ENCODE results near the gene RANBP9. TPM values are rescaled to one million over a fixed set of nuclear protein-coding genes. Genes with fewer than 3 reads are reported as not detected.

The RANBP9 gene
- total and polyA plus RNA-seq, 4 donors: 16.6 to 50.4 (median 25.5) TPM

DNA sequence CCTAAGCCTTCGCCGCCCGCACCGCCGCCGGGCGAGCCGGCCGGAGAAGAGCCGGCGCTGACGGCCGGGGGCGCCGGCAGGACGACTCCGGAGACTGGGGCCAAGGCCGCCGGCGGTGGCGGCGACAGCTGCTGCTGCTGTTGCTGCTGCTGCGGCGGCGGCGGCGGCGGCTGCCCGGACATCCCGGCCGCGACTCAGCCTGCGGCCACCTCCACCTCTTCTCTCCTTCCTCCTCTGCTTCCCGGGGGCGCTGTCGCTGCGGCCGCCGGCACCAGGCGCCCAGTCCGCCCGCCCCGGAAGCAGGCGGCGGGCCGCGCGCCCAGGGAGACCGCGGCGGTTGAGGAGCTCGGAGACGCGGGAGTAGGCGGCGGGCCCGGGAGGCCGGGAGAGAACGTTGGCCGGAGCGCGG is 307 bp downstream of the RANBP9 start:
- TF ChIP-seq, protein P1, sequence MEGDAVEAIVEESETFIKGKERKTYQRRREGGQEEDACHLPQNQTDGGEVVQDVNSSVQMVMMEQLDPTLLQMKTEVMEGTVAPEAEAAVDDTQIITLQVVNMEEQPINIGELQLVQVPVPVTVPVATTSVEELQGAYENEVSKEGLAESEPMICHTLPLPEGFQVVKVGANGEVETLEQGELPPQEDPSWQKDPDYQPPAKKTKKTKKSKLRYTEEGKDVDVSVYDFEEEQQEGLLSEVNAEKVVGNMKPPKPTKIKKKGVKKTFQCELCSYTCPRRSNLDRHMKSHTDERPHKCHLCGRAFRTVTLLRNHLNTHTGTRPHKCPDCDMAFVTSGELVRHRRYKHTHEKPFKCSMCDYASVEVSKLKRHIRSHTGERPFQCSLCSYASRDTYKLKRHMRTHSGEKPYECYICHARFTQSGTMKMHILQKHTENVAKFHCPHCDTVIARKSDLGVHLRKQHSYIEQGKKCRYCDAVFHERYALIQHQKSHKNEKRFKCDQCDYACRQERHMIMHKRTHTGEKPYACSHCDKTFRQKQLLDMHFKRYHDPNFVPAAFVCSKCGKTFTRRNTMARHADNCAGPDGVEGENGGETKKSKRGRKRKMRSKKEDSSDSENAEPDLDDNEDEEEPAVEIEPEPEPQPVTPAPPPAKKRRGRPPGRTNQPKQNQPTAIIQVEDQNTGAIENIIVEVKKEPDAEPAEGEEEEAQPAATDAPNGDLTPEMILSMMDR (IDR thresholded peaks at IDR 0.05; ENCODE audit: control extremely low read depth, extremely low read depth): no peak
- no peak for ATAC-seq (ENCODE audit: insufficient read depth, low FRiP score)
- H3K36me3 ChIP-seq (ENCODE audit: control insufficient read depth in 4 of 4, insufficient read depth in 4 of 4, low read length in 4 of 4): no peaks in the 10 kb centered on the region
- H3K4me3 ChIP-seq: peak overlapping the region; percentile 85
- H3K4me1 ChIP-seq (ENCODE audit: control insufficient read depth in 5 of 5, insufficient read depth in 5 of 5, low read length in 5 of 5): peaks cover 3 to 25% (median 5%) of the 10 kb centered on the region in 5 donors
- no peaks in the 10 kb centered on the region for H3K27me3 ChIP-seq (ENCODE audit: control insufficient read depth in 3 of 3, insufficient read depth in 3 of 3, low read length in 2 of 3)
- peak overlapping the region; percentile 96 to 99 for H3K27ac ChIP-seq (ENCODE audit: low read depth in 1 of 2, low read length in 1 of 2)
- DNase-seq: no peak
- 0 to 1% methylated on average over 19 to 62 of the region's 62 CpGs for WGBS, 2 donors
- no peak overlapping the region for H3K9ac ChIP-seq (ENCODE audit: insufficient read depth in 1 of 2, low read length in 2 of 2)
- no peaks in the 10 kb centered on the region for H3K9me3 ChIP-seq (ENCODE audit: control insufficient read depth in 4 of 4, insufficient read depth in 3 of 4, low read length in 3 of 4)

DNA sequence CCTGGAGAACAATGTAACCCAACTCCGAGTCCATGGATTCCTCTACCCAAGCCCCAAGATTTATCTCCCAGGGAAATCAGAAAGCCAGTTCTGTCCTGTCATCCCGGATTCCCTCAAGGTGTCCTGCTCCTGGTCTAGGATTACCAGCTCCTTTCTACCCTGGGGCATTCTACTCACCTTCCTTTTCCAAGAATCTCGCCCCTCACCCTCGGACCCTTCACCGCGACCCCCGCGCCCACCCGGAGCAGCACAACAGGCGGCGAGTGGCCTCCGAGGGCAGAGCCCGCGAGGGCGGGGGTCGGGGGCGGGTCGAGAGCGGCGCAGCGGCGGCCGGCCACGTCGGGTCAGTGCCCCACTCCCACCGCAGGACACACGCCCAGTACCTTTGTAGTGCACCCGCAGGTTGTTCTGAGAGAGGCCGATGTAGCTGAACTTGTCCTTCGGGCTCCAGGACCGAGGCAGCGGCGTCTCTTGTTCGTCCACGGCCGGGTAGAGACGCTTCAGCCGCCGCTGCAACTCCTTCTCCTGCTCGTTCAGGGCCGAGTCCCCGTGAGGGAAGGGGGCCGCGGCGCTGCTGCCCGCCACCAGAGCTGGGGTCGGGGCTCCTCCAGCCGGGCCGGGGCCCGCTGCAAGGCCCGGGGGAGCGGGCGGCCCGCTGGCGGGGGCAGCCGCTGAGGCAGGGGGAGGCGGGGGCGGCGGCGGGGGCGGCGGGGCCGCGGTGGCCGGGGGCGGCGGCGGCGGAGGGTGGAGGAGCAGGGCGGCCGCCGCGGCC is 897 bp downstream of the RANBP9 start:
- ATAC-seq (ENCODE audit: insufficient read depth, low FRiP score) (no peak), DNase-seq (peak; percentile 51 to 60 (median 59))
- peak overlapping the region; percentile 97 to 99 for H3K27ac ChIP-seq (ENCODE audit: low read depth in 1 of 2, low read length in 1 of 2)
- peak overlapping the region; percentile 85 for H3K4me3 ChIP-seq
- H3K4me1 ChIP-seq (ENCODE audit: control insufficient read depth in 5 of 5, insufficient read depth in 5 of 5, low read length in 5 of 5): peaks cover 3 to 25% (median 5%) of the 10 kb centered on the region in 5 donors
- H3K36me3 ChIP-seq (ENCODE audit: control insufficient read depth in 4 of 4, insufficient read depth in 4 of 4, low read length in 4 of 4): no peaks in the 10 kb centered on the region
- no peaks in the 10 kb centered on the region for H3K9me3 ChIP-seq (ENCODE audit: control insufficient read depth in 4 of 4, insufficient read depth in 3 of 4, low read length in 3 of 4)
- WGBS, 2 donors: 1% methylated on average over 54 to 73 of the region's 73 CpGs
- TF ChIP-seq, protein P1 (IDR thresholded peaks at IDR 0.05; ENCODE audit: control extremely low read depth, extremely low read depth): no peak
- H3K9ac ChIP-seq (ENCODE audit: insufficient read depth in 1 of 2, low read length in 2 of 2): peak overlapping the region; percentile 59 to 90
- no peaks in the 10 kb centered on the region for H3K27me3 ChIP-seq (ENCODE audit: control insufficient read depth in 3 of 3, insufficient read depth in 3 of 3, low read length in 2 of 3)

DNA sequence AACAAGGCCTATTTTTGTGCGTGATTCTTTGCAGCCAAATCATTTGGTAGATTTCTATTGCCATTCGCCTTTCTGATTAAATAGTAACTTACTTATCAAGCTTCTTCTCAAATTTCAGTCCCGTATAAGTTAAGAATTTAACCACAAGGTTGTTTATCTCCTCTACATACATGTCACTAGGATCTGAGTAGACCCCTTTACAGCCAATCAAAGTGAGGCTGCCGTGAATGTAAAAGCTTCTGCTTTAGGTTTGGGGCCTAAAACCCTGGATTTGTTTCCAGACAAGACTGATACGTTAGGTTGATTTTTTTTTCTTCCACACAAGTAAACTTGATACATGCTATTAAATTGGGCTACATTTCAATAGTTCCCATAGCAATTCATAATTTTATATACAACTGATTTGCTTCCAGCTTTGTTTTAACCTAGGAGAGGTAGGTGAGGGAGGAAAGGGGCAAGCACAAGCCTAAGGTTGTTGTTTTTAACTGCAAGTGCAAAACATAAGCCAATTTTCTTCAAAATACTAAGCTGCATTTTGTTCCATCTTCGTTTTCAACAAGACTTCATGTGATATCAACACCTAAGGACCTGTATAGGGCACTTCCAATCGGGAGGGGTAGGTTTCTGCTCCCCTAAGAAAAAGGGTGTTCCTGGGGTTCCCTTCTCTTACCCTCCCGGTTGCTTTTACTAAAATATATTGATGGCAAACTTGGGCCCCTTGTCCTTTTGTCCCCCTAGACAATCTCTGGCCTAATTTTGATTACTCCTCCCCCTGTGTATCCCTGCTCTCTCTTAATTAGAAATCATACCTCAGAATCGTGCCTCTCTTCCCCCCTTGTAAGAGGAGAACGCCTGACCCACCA is 1.7 kb downstream of the RANBP9 start:
- no peak for ATAC-seq (ENCODE audit: insufficient read depth, low FRiP score)
- peak overlapping the region; percentile 59 to 90 for H3K9ac ChIP-seq (ENCODE audit: insufficient read depth in 1 of 2, low read length in 2 of 2)
- H3K27ac ChIP-seq (ENCODE audit: low read depth in 1 of 2, low read length in 1 of 2): peak overlapping the region; percentile 97 to 99
- no peaks in the 10 kb centered on the region for H3K27me3 ChIP-seq (ENCODE audit: control insufficient read depth in 3 of 3, insufficient read depth in 3 of 3, low read length in 2 of 3)
- H3K4me3 ChIP-seq: peak overlapping the region; percentile 85
- no peaks in the 10 kb centered on the region for H3K36me3 ChIP-seq (ENCODE audit: control insufficient read depth in 4 of 4, insufficient read depth in 4 of 4, low read length in 4 of 4)
- H3K9me3 ChIP-seq (ENCODE audit: control insufficient read depth in 4 of 4, insufficient read depth in 3 of 4, low read length in 3 of 4): no peaks in the 10 kb centered on the region
- 1 to 2% methylated on average over 10 of the region's 10 CpGs for WGBS, 2 donors
- DNase-seq: peak; percentile 18 to 81 (median 79)
- TF ChIP-seq, protein P1 (IDR thresholded peaks at IDR 0.05; ENCODE audit: control extremely low read depth, extremely low read depth): no peak
- peaks cover 3 to 25% (median 6%) of the 10 kb centered on the region in 5 donors for H3K4me1 ChIP-seq (ENCODE audit: control insufficient read depth in 5 of 5, insufficient read depth in 5 of 5, low read length in 5 of 5)

All from lung (tissue), 12 donors.